ENCODE results near the gene CFAP65.

CFAP65 gene

GRCh38 chr2:219003979-219004378, 37.3 kb downstream of the CFAP65 start:
- DNase-seq = no peak

- DNase-seq = no peak
Observed at GRCh38 chr2:219003267-219003634, 38.1 kb downstream of the CFAP65 start.

- peak; percentile 67 for DNase-seq
Observed at GRCh38 chr2:219002395-219003266, 38.7 kb downstream of the CFAP65 start.

- peak; percentile 85 for DNase-seq
Observed at GRCh38 chr2:219001577-219002394, 39.5 kb downstream of the CFAP65 start.

DNA sequence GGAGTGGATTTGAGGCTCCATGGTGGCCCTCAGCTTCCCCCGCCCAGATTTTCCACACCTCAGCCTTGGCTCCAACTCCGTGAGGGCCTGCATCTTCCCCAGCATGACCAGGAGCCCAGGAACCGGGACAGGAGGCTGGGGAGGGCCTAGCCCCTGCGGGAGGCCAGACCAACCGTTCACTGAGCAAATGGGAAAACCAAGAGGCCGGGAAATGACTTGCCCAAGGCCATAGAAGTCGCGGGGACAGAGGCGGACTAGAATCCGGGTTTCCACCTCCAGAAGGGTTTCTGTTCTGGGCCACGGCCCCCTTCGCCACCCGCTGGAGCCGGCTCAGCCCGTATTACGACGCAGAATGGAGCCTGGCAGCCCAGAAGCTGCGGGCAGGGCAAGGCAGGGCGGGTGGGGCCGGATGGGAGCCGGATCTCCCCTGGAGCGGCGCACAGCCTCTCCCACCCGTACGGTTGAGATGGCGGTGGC, 40.2 kb downstream of the CFAP65 start:
- DNase-seq = no peak

- DNase-seq = no peak
Observed at GRCh38 chr2:219000569-219000960, 40.8 kb downstream of the CFAP65 start.

- DNase-seq = no peak
Observed at GRCh38 chr2:218999881-219000568, 41.3 kb downstream of the CFAP65 start.

GRCh38 chr2:218999021-218999880, 42.1 kb downstream of the CFAP65 start:
- no peak for DNase-seq

- no peak for DNase-seq
Observed at GRCh38 chr2:218998414-218999002, 42.8 kb downstream of the CFAP65 start.

DNA sequence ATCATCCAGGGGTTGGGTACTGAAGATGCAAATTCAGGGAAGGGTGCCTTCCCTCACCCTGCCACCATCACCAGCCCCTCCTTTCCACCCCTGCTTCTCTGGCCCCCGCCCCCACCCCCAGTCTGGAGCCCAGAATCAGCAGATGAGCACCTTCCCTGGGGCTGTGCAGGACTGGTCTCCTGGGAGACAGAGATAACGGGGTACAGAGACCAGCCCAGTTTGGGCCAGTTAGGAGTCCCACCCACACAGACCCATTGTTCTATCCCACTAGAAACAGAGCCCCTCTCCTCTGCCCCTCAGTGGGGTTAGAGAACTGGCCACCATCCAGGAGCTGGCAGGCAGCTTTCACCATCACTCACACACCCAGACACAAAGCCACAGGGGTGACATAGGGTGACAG, 43.6 kb downstream of the CFAP65 start:
- no peak for DNase-seq

DNA sequence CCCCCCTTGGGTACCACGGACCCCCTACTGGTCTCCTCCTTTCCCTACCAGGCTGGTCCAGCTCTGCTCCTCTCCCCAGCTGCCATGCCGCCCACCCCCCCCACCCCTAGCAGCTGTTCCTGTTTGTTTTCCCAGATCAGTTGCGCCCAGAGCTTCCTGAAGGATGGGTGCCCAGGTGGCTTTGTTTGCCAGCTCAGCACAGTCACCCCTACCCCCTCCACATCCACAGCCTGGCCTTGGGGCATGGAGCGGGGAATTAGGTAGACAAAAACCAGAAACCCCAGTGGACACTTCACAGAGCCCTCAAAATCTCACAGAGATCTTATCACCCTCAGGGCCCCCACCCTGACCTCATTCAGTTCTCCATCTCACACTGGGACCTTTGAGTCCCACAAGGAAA, 44.4 kb downstream of the CFAP65 start:
- DNase-seq = no peak

- peak; percentile 80 for DNase-seq
Observed at GRCh38 chr2:218995972-218996711, 45.2 kb downstream of the CFAP65 start.

GRCh38 chr2:218995561-218995960, 45.8 kb downstream of the CFAP65 start:
- no peak for DNase-seq

GRCh38 chr2:218993345-218994315, 47.7 kb downstream of the CFAP65 start, which contains the start of gene CRYBA2:
TSS of gene CRYBA2 (minus strand) at chr2:218993422. CDS start at chr2:218993176, 246 bp downstream.
- DNase-seq = peak; percentile 60

DNA sequence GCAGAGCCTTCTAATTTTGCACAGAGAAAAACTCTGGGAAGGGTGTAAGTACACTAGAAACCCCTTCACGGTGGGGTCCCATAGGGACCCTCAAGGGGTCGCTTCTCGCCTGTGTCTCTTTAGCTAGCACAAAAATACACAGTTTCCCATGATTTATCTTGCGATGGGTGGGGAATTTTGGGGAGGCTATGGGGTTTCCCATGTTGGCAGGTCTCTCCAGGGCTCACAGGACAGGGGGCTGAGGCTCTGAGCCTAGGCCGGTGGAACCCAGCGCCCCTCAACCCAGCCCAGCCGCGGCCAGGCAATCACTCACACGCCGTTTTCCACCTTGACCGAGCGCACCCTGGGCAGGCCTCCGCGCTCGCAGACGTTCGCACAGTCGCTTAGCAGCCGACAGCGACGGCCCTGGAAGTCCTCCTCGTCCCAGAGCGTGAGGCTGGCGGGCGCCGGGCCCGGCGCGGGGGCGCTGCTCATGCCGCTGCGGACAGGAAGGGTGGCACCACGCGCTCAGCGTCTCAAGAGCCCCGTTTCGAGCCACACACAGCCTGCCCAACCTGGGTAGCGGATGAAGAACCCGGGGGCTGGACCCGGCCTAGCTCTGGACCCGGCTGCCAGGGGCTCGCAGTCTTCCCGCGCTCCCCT, 48.5 kb downstream of the CFAP65 start:
- no peak for DNase-seq

- DNase-seq = no peak
Observed at GRCh38 chr2:218992196-218992595, 49.1 kb downstream of the CFAP65 start.

- no peak for DNase-seq
Observed at GRCh38 chr2:218991674-218992168, 49.6 kb downstream of the CFAP65 start.

DNA sequence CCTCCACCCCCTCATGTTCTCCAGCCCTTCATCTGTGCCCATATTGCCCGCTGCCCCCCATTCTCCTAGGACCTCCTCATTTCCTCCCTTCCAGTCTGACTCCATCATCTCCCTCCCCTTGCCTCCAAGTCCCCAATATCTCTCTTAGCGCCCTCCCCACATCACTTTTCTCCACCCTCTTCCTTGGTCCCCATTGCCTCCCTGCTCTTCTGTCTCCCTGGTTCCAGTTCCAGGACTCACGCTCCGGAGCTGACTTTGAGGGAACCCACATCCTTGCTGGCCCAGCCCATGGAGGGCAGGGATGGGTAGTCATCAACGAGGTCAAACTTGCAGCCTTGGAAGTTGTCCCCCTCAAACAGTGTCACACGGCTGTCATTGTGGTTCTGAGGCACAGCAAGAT, 50.7 kb downstream of the CFAP65 start:
- no peak for DNase-seq

- no peak for DNase-seq
Observed at GRCh38 chr2:218990052-218990451, 51.3 kb downstream of the CFAP65 start.

Measured in RPMI8226 (cell line).